ENCODE data around the gene TADA2A. TPM values are rescaled to one million over a fixed set of nuclear protein-coding genes. Genes with fewer than 3 reads are reported as not detected.

The TADA2A gene
- total and polyA plus RNA-seq, 2 of the 8 experiments (the other 6 are each of a cell fraction or from before 2014, with no cell fraction given): 8.4 to 18.5 TPM

- Histone ChIP-seq H3K23me2 (ENCODE audit: low read depth, low read length) (no peaks in the 10 kb centered on the region), H3K14ac (ENCODE audit: insufficient read length) (no peak overlapping the region), H4K91ac (replicated peaks; ENCODE audit: insufficient read length, low read length) (no peak overlapping the region), H2BK12ac (ENCODE audit: low read depth, low read length) (no peak overlapping the region), H3K79me2 (ENCODE audit: control insufficient read depth in 1 of 2, insufficient read depth in 2 of 2, low read length in 2 of 2) (peaks cover 0 to 56% of the 10 kb centered on the region in 2 experiments; a peak in 3 of 4 replicates), H3K18ac (ENCODE audit: extremely low read depth, low read length) (no peak overlapping the region), H3K27me3 (replicated peaks in 1 of 4; ENCODE audit: control insufficient read depth in 3 of 4, extremely low read depth in 1 of 4, insufficient read depth in 3 of 4, low read length in 3 of 4) (no peaks in the 10 kb centered on the region), H4K20me1 (replicated peaks in 1 of 2; ENCODE audit: control insufficient read depth in 1 of 2, insufficient read depth in 2 of 2, low read length in 2 of 2) (peaks cover 3 to 7% of the 10 kb centered on the region in 2 experiments), H3K27ac (ENCODE audit: low read depth, low read length) (no peak overlapping the region), H3K56ac (replicated peaks; ENCODE audit: insufficient read length, low read depth, low read length) (no peak overlapping the region), H3K23ac (ENCODE audit: insufficient read length) (no peak overlapping the region), H3K4ac (replicated peaks; ENCODE audit: insufficient read length, low read depth, low read length) (no peak overlapping the region), H2AK5ac (ENCODE audit: low read depth, low read length) (no peak overlapping the region), H2BK5ac (ENCODE audit: low read depth, low read length) (no peak overlapping the region), H3K4me3 (ENCODE audit: extremely low read depth in 1 of 4, insufficient read depth in 2 of 4, low read depth in 3 of 4, low read length in 4 of 4) (no peak overlapping the region), H3K9ac (replicated peaks in 1 of 4; ENCODE audit: extremely low read depth in 1 of 4, low read depth in 3 of 4, low read length in 3 of 4) (no peak overlapping the region), H3K4me2 (ENCODE audit: insufficient read depth in 1 of 2, low read depth in 2 of 2, low read length in 2 of 2) (no peak overlapping the region), H2BK20ac (ENCODE audit: low read length) (no peak overlapping the region), H3K36me3 (ENCODE audit: control insufficient read depth in 2 of 4, insufficient read depth in 4 of 4, low read length in 3 of 4) (no peaks in the 10 kb centered on the region), H4K8ac (ENCODE audit: extremely low read depth, insufficient read depth, low read length) (no peak overlapping the region), H2BK120ac (replicated peaks; ENCODE audit: low read depth, low read length) (no peak overlapping the region), H3K9me3 (ENCODE audit: insufficient read depth in 2 of 2, low read depth in 1 of 2, low read length in 1 of 2) (no peaks in the 10 kb centered on the region), H3K79me1 (ENCODE audit: low read depth, low read length) (peaks cover 13% of the 10 kb centered on the region), H2AFZ (ENCODE audit: low read length) (no peak overlapping the region), H3K4me1 (replicated peaks in 1 of 4; ENCODE audit: control insufficient read depth in 3 of 4, insufficient read depth in 4 of 4, low read length in 3 of 4) (peaks cover 0 to 3% (median 1%) of the 10 kb centered on the region in 4 experiments; a peak in 3 of 7 replicates), H2BK15ac (ENCODE audit: low read length) (no peak overlapping the region), H4K5ac (ENCODE audit: insufficient read length, low read depth, low read length) (no peak overlapping the region)
- DNase-seq (ENCODE audit: low read depth in 1 of 2, low spot score in 2 of 2) (no peak), FAIRE-seq (no peak)
- CTCF ChIA-PET (ENCODE audit: partially characterized antibody): interaction anchor here (0.6 to 1.5 kb wide), 5 partner anchors 11 to 1704 kb away, joined by 3 to 5 read pairs (median 3); no protein-coding TSS in a partner anchor
- POLR2A ChIA-PET (ENCODE audit: partially characterized antibody): no interaction called here
- 96% methylated on average over 6 of the region's 6 CpGs; no CpG with 5 or more reads in 1 of the 2 experiments for WGBS, 2 experiments (ENCODE audit: extremely low coverage in 1 of 2, insufficient coverage in 1 of 2, insufficient read length in 1 of 2, insufficient replicate concordance in 2 of 2, low coverage in 1 of 2, low lambda C conversion rate in 2 of 2, missing lambda C conversion rate in 1 of 2)
- TF ChIP-seq SUZ12 (IDR thresholded peaks at IDR 0.05; ENCODE audit: low read length) (no peak), BCL11A (IDR thresholded peaks at IDR 0.05; ENCODE audit: low read depth in 2 of 2, low read length in 2 of 2) (no peak), TBP (IDR thresholded peaks at IDR 0.05; ENCODE audit: low read depth, low read length) (no peak), JUN (IDR thresholded peaks at IDR 0.05; ENCODE audit: low read depth, low read length) (no peak), EGR1 (IDR thresholded peaks at IDR 0.05; ENCODE audit: borderline replicate concordance, low read depth, low read length) (no peak), NRF1 (IDR thresholded peaks at IDR 0.05; ENCODE audit: low read depth, low read length) (no peak), POU5F1 (IDR thresholded peaks at IDR 0.05; ENCODE audit: low read depth, low read length) (no peak), ZNF274 (IDR thresholded peaks at IDR 0.05; ENCODE audit: borderline replicate concordance, extremely low read depth, low read length) (no peak), RAD21 (IDR thresholded peaks at IDR 0.05 in 1 of 2, conservative IDR thresholded peaks at IDR 0.05 in 1 of 2; ENCODE audit: low read depth in 2 of 2, low read length in 2 of 2) (no peak), CBX8 (IDR thresholded peaks at IDR 0.05; ENCODE audit: borderline replicate concordance, low read depth, low read length) (no peak), HDAC2 (IDR thresholded peaks at IDR 0.05; ENCODE audit: borderline replicate concordance in 1 of 2, low read depth in 2 of 2, low read length in 2 of 2) (no peak), SRF (IDR thresholded peaks at IDR 0.05; ENCODE audit: low read depth, low read length) (no peak), CHD2 (IDR thresholded peaks at IDR 0.05; ENCODE audit: low read length) (no peak), RFX5 (IDR thresholded peaks at IDR 0.05; ENCODE audit: borderline replicate concordance, low read depth, low read length) (no peak), SIRT6 (IDR thresholded peaks at IDR 0.05; ENCODE audit: low read length) (no peak)
Observed at GRCh38 chr17:37503148-37503547, 96.5 kb downstream of the TADA2A start.
